Raji (cell line): ENCODE results near the gene CLCN1.

Experiments
- POLR2A ChIP-seq: IDR thresholded peaks from 2 replicates; pipeline ENCODE4 v1.6.1; 2011; ENCODE audit warnings: low read depth, low read length, control low read depth; ENCODE audit not compliant: insufficient read depth

Gene CLCN1

DNA sequence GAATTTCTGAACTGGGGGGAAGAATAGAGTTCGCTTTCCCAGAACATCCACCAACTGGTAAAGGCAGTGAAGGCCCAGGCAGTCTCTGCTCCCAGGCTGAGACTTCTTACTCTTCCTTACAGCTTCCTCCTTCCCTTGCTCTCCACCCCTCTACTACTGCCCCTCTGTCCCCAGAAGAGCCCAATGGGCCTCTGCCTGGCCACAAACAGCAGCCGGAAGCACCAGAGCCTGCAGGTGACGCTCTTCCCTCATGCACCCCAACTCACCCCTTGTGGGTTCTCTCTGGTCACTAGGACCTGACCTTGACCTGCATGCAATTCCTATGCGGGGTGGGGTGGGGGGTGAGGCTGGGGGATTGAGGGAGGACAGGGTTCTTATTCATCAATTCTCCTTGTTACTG lies 30.1 kb downstream of the CLCN1 start:
- no peak for TF ChIP-seq POLR2A

GRCh38 chr7:143347950-143348349 lies 32.0 kb downstream of the CLCN1 start:
- no peak for TF ChIP-seq POLR2A

DNA sequence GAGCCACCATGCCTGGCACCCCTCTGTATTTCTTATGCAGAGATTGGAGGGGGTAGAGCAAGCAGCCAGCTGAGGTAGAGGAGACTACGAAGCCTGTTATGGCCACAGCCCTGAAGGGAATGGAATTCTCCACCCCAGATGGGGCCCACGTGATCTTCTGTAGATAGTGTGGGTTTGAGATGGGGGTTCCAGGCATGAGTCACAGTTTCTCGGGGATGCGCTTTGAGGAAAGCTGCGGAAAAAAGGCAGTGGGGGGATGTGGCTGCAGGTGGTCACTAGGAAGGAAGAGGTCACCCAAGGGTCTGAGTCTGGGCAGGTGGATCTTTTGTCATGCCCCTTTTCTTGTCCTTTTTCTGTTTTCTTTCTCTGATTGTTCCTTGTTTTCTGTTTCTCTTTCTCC lies 35.1 kb downstream of the CLCN1 start:
- no peak for TF ChIP-seq POLR2A

DNA sequence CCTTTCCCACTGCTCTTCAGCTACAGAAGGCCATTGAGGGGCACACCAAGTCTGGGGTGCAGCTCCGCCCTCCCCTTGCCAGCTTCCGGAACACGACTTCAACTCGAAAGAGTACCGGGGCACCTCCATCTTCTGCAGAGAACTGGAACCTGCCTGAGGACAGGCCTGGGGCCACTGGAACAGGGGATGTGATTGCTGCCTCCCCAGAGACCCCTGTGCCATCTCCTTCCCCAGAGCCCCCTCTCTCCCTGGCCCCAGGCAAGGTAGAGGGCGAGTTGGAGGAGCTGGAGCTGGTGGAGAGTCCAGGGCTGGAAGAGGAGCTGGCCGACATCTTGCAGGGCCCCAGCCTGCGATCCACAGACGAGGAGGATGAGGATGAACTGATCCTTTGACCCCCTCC lies 35.7 kb downstream of the CLCN1 start:
- no peak for TF ChIP-seq POLR2A

- TF ChIP-seq POLR2A: no peak
Measured at GRCh38 chr7:143352531-143353002, 36.7 kb downstream of the CLCN1 start.

GRCh38 chr7:143354376-143354775 lies 38.5 kb downstream of the CLCN1 start:
- no peak for TF ChIP-seq POLR2A

DNA sequence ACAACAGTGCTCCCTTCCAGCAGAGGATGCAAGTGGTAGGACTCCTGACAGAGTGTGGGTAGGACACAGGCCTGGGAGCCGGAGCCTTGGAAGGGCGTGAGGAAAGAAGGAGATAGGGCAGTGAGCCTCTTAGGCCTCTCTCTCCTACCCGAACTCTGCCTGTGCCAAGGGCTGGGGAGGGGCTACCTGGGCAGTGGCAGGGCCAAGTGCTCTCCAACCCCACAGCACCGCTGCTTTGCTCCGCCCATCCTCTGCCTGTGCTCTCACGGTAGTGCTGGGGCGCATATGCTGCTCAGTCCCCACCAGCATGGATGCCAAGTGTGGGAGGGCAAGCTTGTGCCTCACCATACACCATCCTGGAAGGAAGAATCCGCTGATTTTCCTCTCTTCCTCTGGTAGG lies 39.1 kb downstream of the CLCN1 start:
- TF ChIP-seq POLR2A: no peak

GRCh38 chr7:143355450-143356385 lies 39.8 kb downstream of the CLCN1 start:
- TF ChIP-seq POLR2A: no peak

DNA sequence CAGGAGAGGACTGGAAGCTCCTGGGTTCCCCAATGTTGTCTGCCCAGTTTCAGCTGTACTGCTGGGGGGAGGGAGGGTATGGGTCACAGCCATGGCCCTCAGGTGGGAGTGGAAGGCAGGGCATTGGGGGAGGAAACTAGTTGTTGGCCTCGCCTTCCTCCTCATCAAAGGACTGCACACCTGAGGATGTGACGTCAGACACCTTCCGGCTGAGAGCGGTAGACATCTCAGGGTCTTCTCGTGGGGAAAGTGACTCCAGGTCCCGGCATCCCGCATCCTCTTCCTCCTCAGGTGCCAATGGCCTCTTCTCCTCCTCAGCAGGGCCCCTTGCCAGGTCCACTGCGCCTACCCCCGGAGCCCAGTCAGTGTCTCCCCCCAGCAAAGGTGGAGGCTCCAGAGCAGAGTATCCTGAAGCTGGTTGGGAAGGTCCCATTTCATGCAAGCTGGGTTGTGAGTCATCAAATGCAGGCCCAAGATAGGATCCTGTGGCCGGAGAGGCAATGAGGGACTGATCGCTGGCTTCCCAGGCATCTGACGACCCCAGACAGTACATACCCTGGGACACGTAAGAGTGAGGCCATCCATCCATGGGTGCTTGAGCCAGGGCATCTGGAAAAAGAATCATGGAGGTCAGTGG lies 40.6 kb downstream of the CLCN1 start:
- TF ChIP-seq POLR2A: no peak

DNA sequence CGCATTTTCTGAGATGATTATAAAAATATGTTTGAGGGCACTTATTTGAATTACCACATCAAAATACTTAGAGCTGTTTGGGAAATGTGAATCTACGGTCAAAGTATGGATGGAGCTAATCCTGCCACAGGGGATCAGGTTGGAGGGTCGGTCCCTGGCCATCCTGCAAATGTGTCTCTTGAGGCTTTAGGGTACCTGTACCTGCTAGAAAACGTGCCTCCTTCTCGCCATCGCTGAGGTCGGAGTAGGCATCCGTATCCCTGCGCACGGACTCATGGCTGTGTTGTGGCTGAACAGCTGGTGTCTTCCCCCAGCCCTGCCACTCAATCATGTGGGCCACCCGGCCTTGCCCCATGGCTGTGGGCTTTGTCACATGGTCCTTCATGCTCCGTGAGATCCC lies 42.7 kb downstream of the CLCN1 start:
- TF ChIP-seq POLR2A: no peak

GRCh38 chr7:143359771-143360353 lies 44.0 kb downstream of the CLCN1 start:
- no peak for TF ChIP-seq POLR2A

DNA sequence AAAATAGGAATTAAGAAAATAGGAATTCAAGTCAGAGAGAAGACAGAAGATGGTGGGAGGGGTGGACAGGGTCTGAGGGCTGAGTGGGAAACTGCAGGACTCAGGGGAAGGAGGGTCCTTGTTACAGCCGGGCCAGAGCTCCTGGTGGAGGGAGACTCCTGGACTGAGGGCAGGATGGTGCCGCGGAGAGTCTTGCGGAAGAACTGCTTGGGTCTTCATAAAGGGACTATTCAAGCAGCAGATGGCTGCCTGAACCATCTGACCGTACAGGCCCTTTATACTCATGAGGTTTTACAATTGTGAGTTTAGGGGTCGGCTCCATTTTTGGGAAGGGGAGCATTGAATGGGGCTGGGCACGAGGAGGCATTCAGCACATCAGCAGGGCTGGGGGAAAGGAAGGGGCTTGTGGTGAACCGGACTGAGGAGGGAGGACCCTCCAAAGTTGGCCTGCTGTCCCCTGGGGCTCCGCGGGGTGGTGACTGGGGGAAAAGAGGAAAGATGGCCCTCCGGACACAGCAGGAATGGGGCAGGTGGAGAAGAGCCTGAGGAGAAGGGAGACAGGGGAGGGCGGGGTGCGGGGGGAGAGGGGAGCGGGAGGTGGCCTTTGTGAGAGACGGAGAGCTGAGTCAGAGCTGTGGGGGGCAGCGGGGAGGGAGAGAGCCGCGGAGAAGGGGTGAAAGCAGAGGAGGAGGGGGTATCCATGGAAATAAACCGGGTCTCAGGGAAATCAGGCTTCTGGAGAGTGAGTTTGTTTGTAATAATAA lies 45.1 kb downstream of the CLCN1 start:
- no peak for TF ChIP-seq POLR2A

GRCh38 chr7:143361552-143362130 lies 45.7 kb downstream of the CLCN1 start:
- TF ChIP-seq POLR2A: no peak

DNA sequence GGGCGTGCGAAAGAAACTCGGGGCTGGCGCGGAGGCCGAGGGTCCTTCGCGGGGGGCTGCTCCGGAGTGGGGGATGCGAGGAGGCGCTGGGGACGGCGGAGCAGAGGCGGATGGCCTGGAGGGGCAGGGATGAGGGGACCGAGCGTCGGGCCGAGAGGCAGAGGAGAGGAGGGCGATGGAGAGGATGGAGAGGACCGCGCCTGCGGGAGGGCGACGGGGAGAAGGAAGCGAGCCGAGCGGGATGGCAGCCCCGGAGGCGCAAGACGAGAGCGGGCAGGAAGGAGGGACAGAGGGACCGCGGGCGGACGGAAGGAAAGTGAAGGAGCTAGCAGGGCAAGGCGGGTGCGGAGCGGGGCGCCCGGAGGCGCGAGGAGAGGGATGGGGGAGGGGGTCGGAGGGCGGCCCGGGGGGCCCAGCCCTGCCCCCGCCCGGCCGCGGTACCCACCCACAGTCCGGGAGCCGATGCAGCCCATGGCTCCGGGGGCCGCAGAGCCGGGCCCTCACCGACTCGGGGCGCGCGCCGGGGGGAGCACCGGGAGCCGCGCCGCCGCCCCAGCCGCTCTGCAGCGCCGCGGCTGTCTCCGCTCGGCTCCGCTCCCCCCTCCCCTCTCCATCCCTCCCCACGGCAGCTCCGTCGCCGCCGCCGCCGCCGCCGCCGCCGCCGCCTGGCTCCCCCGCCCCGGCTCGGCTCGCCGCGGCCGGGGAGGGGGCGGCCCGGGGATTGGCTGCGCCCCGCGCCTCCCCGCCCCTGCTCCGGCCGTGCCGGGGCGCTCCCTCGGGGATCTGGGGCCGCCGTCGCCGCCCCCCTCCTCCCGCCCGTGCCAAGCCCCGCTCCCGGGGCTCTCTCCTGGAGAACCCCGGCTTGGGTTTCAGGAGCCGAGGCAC lies 46.5 kb downstream of the CLCN1 start, which contains the start of gene FAM131B:
TSS of gene FAM131B (minus strand) at position 583 of the 885 bp plus-strand sequence. CDS start at position 473, 110 bp downstream.
- no peak for TF ChIP-seq POLR2A
